Fibroblast of mammary gland (primary cell): ENCODE data around the gene GIT2.

Source experiments
- DNase-seq: peaks from one replicate; pipeline ENCODE4 v3.0.0-alpha.2; 2010; ENCODE audit warnings: low read depth
- H3K4me3 ChIP-seq: 2 replicates; pipeline ENCODE4 v1.5.1; 2011; ENCODE audit warnings: low read depth, mild to moderate bottlenecking, low read length, moderate library complexity; ENCODE audit not compliant: control insufficient read depth
- TF ChIP-seq, protein P1 (sequence below): conservative IDR thresholded peaks from 2 replicates; pipeline ENCODE4 v1.5.1; 2011; ENCODE audit warnings: low read depth, low read length, inconsistent platforms; ENCODE audit not compliant: control insufficient read depth, insufficient read depth

GIT2 gene

DNA sequence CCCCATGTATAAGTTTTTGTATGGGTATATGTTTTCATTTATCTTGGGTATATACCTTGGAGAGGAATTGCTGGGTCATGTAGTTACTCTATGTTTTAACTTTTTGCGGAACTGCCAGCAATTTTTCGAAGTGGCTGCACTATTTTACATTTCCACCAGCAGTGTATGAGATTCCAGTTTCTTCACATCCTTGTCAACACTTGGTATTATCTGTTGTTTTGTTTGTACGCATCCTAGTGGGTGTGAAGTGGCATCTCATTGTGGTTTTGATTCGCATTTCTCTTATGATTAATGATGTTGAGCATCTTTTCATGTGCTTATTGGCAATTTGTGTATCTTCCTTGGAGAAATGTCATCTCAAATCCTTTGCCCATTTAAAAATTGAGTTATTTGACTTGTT lies 9.9 kb upstream of the GIT2 start:
- H3K4me3 ChIP-seq: no peak overlapping the region
- TF ChIP-seq, protein P1, sequence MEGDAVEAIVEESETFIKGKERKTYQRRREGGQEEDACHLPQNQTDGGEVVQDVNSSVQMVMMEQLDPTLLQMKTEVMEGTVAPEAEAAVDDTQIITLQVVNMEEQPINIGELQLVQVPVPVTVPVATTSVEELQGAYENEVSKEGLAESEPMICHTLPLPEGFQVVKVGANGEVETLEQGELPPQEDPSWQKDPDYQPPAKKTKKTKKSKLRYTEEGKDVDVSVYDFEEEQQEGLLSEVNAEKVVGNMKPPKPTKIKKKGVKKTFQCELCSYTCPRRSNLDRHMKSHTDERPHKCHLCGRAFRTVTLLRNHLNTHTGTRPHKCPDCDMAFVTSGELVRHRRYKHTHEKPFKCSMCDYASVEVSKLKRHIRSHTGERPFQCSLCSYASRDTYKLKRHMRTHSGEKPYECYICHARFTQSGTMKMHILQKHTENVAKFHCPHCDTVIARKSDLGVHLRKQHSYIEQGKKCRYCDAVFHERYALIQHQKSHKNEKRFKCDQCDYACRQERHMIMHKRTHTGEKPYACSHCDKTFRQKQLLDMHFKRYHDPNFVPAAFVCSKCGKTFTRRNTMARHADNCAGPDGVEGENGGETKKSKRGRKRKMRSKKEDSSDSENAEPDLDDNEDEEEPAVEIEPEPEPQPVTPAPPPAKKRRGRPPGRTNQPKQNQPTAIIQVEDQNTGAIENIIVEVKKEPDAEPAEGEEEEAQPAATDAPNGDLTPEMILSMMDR: no peak
- no peak for DNase-seq

DNA sequence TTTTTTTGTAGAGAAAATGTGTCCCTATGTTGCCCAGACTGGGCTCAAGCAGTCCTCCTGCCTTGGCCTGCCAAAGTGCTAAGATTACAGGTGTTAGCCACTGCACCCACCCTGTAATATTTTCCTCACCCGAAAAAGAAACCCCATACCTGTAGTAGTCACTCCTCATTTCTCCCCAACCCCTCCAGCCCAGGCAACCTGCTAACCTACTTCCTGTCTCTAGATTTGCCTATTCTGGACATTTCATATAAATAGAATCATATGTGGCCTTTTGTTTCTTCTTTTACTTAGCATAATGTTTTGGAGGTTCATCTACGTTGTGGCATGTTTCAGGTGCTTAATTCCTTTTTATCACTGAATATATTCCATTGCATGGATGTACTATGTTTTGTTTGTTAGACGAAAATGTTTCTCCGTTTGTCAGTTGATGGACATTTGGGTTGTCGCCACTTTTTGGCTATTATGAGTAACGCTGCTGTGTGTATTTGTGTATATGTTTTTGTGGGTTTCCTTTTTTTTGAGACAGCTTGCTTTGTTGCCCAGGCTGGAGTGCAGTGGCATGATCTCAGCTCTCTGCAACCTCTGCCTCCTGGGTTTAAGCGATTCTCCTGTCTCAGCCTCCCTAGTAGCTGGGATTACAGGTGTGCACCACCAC lies 9.3 kb upstream of the GIT2 start:
- TF ChIP-seq, protein P1: no peak
- no peak overlapping the region for H3K4me3 ChIP-seq
- no peak for DNase-seq

DNA sequence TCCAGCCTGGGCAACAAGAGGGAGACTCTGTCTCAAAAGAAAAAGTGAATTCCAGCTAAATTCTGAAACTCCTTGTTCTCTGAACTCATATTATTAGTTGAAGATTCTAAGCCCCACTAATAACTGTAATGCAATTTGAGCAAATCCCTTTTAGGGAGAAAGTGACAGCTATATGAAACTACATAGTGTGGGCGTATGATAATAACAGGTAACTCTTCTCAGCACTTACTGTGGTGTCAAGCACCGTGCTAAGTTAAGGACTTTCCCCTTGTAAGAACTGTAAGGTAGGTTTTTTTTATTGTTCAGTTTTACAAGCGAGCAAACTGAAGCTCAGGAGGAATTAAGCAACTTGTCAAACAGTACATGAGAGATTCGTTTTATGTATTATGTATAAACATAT lies 8.4 kb upstream of the GIT2 start:
- TF ChIP-seq, protein P1: no peak
- DNase-seq: no peak
- no peak overlapping the region for H3K4me3 ChIP-seq

DNA sequence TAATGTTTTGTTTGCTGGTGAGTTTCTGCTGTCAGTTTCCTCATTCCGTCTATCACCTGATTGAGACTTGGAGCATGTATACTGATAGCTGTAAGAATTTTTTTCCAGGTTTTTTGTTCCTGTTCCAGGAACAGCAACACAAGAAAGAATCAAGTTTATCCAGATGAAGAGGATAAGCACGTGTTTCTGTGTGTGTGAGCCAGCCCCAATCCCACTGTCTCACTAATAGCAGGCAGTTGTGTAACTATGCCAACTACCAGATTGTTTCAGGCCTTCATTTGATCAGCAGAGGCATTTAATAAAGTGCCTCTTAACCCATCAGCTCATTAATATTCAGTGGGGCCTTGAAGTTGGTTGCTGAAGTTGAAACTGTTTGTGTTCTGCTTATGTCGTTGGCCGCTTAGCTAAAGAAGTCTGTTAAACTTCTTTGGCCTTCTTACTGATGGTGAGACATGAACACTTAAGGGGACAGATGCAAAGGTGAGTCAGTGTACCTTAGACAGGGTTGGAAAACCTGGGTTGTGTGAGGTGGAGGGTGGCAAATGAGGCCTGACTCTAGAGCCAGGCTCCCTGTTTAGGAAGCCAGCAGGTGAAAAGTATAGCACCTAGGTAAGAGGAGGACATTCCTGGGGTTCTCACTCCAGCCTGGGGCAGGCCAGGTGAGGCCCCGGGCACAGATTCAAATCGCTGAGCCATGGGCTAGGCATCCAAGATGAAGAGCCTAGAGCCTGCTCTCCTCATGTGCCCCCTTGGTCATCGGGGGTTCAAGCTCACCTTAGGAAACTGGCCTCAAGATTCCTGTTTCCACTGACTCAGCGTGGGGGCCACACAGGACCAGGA lies 6.7 kb upstream of the GIT2 start:
- H3K4me3 ChIP-seq: no peak overlapping the region
- TF ChIP-seq, protein P1: no peak
- DNase-seq: peak; percentile 49

DNA sequence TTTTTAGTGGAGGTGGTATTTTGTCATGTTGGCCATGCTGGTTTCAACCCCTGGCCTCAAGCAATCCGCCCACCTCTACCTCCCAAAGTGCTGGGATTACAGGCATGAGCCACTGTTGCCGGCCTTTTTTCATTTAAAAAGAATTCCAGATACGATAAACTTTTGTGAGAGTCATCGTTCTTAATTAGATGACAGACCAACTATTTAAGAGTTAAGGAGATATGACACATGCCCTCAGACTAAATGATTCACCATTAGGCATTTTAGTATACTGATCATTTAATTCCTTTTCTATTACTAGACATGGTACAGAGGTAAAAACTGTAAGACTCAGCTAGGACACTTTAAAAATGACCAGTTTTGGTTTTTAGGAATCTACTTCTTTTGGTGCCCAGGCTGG lies 5.4 kb upstream of the GIT2 start:
- TF ChIP-seq, protein P1: no peak
- peak; percentile 90 for DNase-seq
- H3K4me3 ChIP-seq: peak overlapping the region; percentile 10

DNA sequence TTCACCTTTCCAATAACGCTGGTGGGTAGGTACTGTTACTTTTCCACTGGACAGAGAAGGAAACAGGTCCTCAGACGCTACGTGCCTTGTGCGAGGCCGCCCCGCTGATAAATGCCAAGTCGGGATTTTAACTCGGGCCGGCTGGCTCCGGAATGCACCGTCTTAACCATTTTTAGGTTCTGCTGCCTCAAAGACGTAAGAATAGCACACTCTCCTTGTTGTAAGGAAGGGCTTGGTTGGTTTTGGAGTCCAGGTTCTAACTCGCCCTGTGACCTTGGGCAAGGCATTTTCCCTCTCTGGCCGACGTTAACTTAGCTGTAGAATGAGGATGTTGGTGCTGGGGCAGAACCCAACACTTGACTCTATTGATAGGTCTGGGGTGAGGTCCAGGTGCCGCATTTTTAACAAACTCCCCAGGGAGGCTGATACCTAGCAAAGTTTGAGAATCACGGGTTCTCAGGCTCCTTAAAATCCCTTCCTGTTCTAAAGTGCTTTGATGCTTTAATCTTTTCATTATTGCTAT lies 3.9 kb upstream of the GIT2 start:
- H3K4me3 ChIP-seq: peak overlapping the region; percentile 86
- TF ChIP-seq, protein P1: no peak
- peak; percentile 43 for DNase-seq
